HepG2 (cell line): ENCODE results near the gene GAL3ST3. TPM values are rescaled to one million over a fixed set of nuclear protein-coding genes. Genes with fewer than 3 reads are reported as not detected.
A peak's percentile ranks its signal among the peaks of the same experiment; 100 is the strongest.

ENCODE experiments used
- FOXO1 ChIP-seq: sonication (generic); formaldehyde crosslinking; IDR thresholded peaks from 2 replicates; pipeline ENCODE4 v1.4.0; 2020; ENCODE audit warnings: missing genetic modification reagents
- GTF2F1 ChIP-seq: fragments of 150-350 bp; IDR thresholded peaks from 2 replicates; pipeline ENCODE4 v1.6.1; 2014; ENCODE audit warnings: low read length
- MAX ChIP-seq: IDR thresholded peaks from 2 replicates; pipeline ENCODE4 v1.6.1; 2012; ENCODE audit warnings: inconsistent platforms
- NFYB ChIP-seq: sonication (generic); formaldehyde crosslinking; IDR thresholded peaks from 2 replicates; pipeline ENCODE4 v1.4.0; 2020; ENCODE audit warnings: missing genetic modification reagents
- RELA ChIP-seq: sonication (generic); formaldehyde crosslinking; IDR thresholded peaks from 2 replicates; pipeline ENCODE4 v1.4.0; 2020; ENCODE audit warnings: missing genetic modification reagents
- YEATS2 ChIP-seq: sonication (generic); formaldehyde crosslinking; IDR thresholded peaks from 2 replicates; pipeline ENCODE4 v1.4.0; 2020; ENCODE audit warnings: missing genetic modification reagents, borderline replicate concordance
- ZNF350 ChIP-seq: sonication (generic); formaldehyde crosslinking; IDR thresholded peaks from 2 replicates; pipeline ENCODE4 v1.4.0; 2020; ENCODE audit warnings: mild to moderate bottlenecking, low read depth, missing genetic modification reagents, borderline replicate concordance
- ZNF574 ChIP-seq: sonication (generic); formaldehyde crosslinking; IDR thresholded peaks from 2 replicates; pipeline ENCODE4 v1.4.0; 2020; ENCODE audit warnings: missing genetic modification reagents
- ZNF609 ChIP-seq: sonication (generic); formaldehyde crosslinking; IDR thresholded peaks from 2 replicates; pipeline ENCODE4 v1.4.0; 2020; ENCODE audit warnings: mild to moderate bottlenecking, missing genetic modification reagents, borderline replicate concordance
- ZNF629 ChIP-seq: sonication (generic); formaldehyde crosslinking; conservative IDR thresholded peaks from 2 replicates; pipeline ENCODE4 v1.5.0; 2020; ENCODE audit warnings: missing genetic modification reagents
- ZNF75D ChIP-seq: sonication (generic); formaldehyde crosslinking; IDR thresholded peaks from 2 replicates; pipeline ENCODE4 v1.8.1; 2023; ENCODE audit warnings: missing genetic modification reagents, mild to moderate bottlenecking, borderline replicate concordance
- ZNF761 ChIP-seq: sonication (generic); formaldehyde crosslinking; conservative IDR thresholded peaks from 2 replicates; pipeline ENCODE4 v1.4.0; 2020; ENCODE audit warnings: mild to moderate bottlenecking, missing genetic modification reagents
- polyA plus RNA-seq, 8 experiments: library from polyadenylated mRNA; depleted of rRNA in 3 of 8; stranded (reverse) in 7 of 8; unstranded in 1 of 8; fragments of >200 nt; fragmentation: Illumina TruSeq in 4 of 8; extraction: Trizol in 4 of 8; gene quantifications; 2 replicates each; pipeline versions ENCODE4 v1.2.1 to v1.2.3, GENCODE V29; 2011 to 2016; ENCODE audit warnings: low read depth in 4 of 8, missing spikeins in 1 of 8, mixed read lengths in 1 of 8; ENCODE audit not compliant: insufficient read depth in 1 of 8
- total RNA-seq, 5 experiments: library from RNA; depleted of rRNA; stranded (reverse); fragments of >200 nt; fragmentation: Illumina TruSeq; extraction: Trizol; gene quantifications; 2 replicates each; pipeline ENCODE4 v1.2.3, GENCODE V29; 2016; ENCODE audit warnings: low read depth in 1 of 5
- TF ChIP-seq, protein P1 (sequence below): sonication (generic); formaldehyde crosslinking; IDR thresholded peaks from 2 replicates; pipeline ENCODE4 v1.8.1; 2022; ENCODE audit warnings: mild to moderate bottlenecking, missing genetic modification reagents
- TF ChIP-seq, protein P2 (sequence below), 2 experiments: IDR thresholded peaks; 2 replicates each; pipeline ENCODE4 v1.6.1; 2011 to 2012; ENCODE audit warnings: low read length in 2 of 2, borderline replicate concordance in 1 of 2, low read depth in 1 of 2, mild to moderate bottlenecking in 1 of 2, moderate library complexity in 1 of 2

The GAL3ST3 gene
- total and polyA plus RNA-seq, 2 of the 13 experiments (the other 11 are each of a cell fraction or from before 2014, with no cell fraction given): not detected

DNA sequence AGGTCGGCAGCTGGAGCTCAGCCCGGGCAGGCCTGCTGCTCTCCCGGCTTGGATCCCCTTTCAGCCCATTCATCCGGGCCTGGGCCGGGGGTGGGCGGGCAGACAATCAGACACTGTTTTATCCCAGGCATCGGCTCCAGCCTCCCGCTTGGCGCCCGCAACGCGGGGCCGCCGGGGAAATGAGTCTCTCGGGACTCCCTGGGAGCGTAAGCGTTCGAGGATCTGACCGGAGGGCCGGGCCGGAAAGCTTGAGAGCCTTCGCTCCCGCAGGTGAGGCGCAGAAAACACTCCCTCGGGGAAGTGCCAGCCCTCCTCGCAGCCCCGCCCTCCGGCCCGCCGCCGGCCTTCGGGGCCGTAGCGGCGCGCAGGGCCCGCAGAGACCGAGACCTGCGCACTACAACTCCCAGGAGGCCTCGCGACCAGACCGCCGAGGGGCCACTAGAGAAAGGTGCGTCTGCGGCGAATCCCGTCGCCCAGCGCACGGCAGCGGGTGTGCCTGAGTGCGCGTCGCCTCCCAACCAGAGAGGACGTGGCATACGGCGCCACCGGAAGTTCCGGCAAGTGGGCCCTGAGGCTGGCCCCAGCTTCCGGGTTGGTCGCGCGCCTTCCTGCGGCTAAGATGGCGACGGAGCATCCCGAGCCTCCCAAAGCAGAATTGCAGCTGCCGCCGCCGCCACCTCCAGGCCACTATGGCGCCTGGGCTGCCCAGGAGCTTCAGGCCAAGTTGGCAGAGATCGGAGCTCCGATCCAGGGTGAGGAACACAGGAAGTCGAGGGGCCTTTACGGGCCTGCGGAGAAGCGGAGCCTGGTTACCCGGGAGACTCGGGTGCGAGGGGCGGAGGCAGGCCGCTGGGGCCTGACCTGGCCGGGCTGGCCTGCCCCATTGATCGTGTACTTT lies 3.1 kb upstream of the GAL3ST3 start, which contains the start of gene SF3B2 (continued):
- TF ChIP-seq ZNF574 (peak; percentile 96), ZNF629 (CRISPR knock-in tag) (0 out of 2 replicates have a peak, but pooled peaks have one; percentile 35), ZNF75D (CRISPR knock-in tag) (no peak), FOXO1 (CRISPR knock-in tag) (peak; percentile 15; the same call in 1 of the 2 replicates), GTF2F1 (no peak), RELA (peak; percentile 34; the same call in 1 of the 2 replicates), YEATS2 (CRISPR knock-in tag) (peak; percentile 91; the same call in 1 of the 2 replicates), MAX (peak; percentile 66; the same call in 1 of the 2 replicates), NFYB (CRISPR knock-in tag) (peak; percentile 95), ZNF350 (CRISPR knock-in tag) (peak; percentile 97), ZNF761 (CRISPR knock-in tag) (peak; percentile 59; the same call in 1 of the 2 replicates), ZNF609 (CRISPR knock-in tag) (peak; percentile 37)
- TF ChIP-seq, protein P1, sequence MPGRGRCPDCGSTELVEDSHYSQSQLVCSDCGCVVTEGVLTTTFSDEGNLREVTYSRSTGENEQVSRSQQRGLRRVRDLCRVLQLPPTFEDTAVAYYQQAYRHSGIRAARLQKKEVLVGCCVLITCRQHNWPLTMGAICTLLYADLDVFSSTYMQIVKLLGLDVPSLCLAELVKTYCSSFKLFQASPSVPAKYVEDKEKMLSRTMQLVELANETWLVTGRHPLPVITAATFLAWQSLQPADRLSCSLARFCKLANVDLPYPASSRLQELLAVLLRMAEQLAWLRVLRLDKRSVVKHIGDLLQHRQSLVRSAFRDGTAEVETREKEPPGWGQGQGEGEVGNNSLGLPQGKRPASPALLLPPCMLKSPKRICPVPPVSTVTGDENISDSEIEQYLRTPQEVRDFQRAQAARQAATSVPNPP (CRISPR knock-in tag): peak; percentile 88; the same call in 1 of the 2 replicates
- TF ChIP-seq, protein P2, sequence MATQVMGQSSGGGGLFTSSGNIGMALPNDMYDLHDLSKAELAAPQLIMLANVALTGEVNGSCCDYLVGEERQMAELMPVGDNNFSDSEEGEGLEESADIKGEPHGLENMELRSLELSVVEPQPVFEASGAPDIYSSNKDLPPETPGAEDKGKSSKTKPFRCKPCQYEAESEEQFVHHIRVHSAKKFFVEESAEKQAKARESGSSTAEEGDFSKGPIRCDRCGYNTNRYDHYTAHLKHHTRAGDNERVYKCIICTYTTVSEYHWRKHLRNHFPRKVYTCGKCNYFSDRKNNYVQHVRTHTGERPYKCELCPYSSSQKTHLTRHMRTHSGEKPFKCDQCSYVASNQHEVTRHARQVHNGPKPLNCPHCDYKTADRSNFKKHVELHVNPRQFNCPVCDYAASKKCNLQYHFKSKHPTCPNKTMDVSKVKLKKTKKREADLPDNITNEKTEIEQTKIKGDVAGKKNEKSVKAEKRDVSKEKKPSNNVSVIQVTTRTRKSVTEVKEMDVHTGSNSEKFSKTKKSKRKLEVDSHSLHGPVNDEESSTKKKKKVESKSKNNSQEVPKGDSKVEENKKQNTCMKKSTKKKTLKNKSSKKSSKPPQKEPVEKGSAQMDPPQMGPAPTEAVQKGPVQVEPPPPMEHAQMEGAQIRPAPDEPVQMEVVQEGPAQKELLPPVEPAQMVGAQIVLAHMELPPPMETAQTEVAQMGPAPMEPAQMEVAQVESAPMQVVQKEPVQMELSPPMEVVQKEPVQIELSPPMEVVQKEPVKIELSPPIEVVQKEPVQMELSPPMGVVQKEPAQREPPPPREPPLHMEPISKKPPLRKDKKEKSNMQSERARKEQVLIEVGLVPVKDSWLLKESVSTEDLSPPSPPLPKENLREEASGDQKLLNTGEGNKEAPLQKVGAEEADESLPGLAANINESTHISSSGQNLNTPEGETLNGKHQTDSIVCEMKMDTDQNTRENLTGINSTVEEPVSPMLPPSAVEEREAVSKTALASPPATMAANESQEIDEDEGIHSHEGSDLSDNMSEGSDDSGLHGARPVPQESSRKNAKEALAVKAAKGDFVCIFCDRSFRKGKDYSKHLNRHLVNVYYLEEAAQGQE (IDR thresholded peaks at IDR 0.05; ENCODE audit: borderline replicate concordance in 1 of 2, low read depth in 1 of 2, low read length in 2 of 2): no peak; a peak in 1 of 4 replicates
